K562 (cell line): ENCODE results near the gene ZNF629. TPM values are rescaled to one million over a fixed set of nuclear protein-coding genes. Genes with fewer than 3 reads are reported as not detected.
A peak's percentile ranks its signal among the peaks of the same experiment; 100 is the strongest.

ENCODE experiments used
- ARNT ChIP-seq, 2 experiments: fragments of 450-650 bp; IDR thresholded peaks; 2 replicates each; pipeline ENCODE4 v1.6.1; 2016; ENCODE audit warnings: mild to moderate bottlenecking in 1 of 2
- BACH1 ChIP-seq: fragments of 200-800 bp; sonication (Bioruptor generic); IDR thresholded peaks from 2 replicates; pipeline ENCODE4 v1.6.1; 2016; ENCODE audit warnings: missing genetic modification characterization, missing compliant biosample characterization
- CLOCK ChIP-seq: fragments of 250-450 bp; sonication (Bioruptor Pico); IDR thresholded peaks from 2 replicates; pipeline ENCODE4 v1.4.0; 2020; ENCODE audit warnings: mild to moderate bottlenecking, moderate library complexity, borderline replicate concordance
- COPS2 ChIP-seq: fragments of 450-650 bp; conservative IDR thresholded peaks from 2 replicates; pipeline ENCODE4 v1.6.1; 2016; ENCODE audit warnings: mild to moderate bottlenecking, moderate library complexity
- CTCF ChIP-seq, 3 experiments: IDR thresholded peaks in 2 of 3; conservative IDR thresholded peaks in 1 of 3; 2 replicates each; pipeline ENCODE4 v1.5.1; 2011 to 2012; ENCODE audit warnings: low read length in 3 of 3, mild to moderate bottlenecking in 3 of 3, control low read depth in 2 of 3, improper control_type of control experiment in 1 of 3, inconsistent platforms in 1 of 3, low read depth in 1 of 3, mixed read lengths in 1 of 3, moderate library complexity in 1 of 3; ENCODE audit not compliant: insufficient read depth in 2 of 3
- HINFP ChIP-seq: fragments of 450-650 bp; conservative IDR thresholded peaks from 2 replicates; pipeline ENCODE4 v1.6.1; 2016; ENCODE audit warnings: missing genetic modification characterization, low read depth, mild to moderate bottlenecking, control low read depth, missing compliant biosample characterization
- KAT7 ChIP-seq: sonication (generic); formaldehyde crosslinking; IDR thresholded peaks from 2 replicates; pipeline ENCODE4 v1.8.0; 2022; ENCODE audit warnings: missing genetic modification reagents, mild to moderate bottlenecking, borderline replicate concordance
- MAX ChIP-seq: sonication (generic); formaldehyde crosslinking; IDR thresholded peaks from 2 replicates; pipeline ENCODE4 v1.9.0; 2022; ENCODE audit warnings: mild to moderate bottlenecking, missing genetic modification reagents
- MBD2 ChIP-seq: sonication (generic); IDR thresholded peaks from 2 replicates; pipeline ENCODE4 v1.6.1; 2016; ENCODE audit warnings: low read depth, borderline replicate concordance
- NFXL1 ChIP-seq: fragments of 450-650 bp; formaldehyde crosslinking; IDR thresholded peaks from 2 replicates; pipeline ENCODE4 v1.4.0; 2021; ENCODE audit warnings: mild to moderate bottlenecking
- SRSF3 ChIP-seq: fragments of 200-400 bp; formaldehyde crosslinking; IDR thresholded peaks from 2 replicates; pipeline ENCODE4 v1.6.1; 2016; ENCODE audit warnings: mild to moderate bottlenecking, low read length, moderate library complexity; ENCODE audit not compliant: insufficient read depth
- TBP ChIP-seq: optimal IDR thresholded peaks from 2 replicates; pipeline ENCODE3; 2011; ENCODE audit warnings: low read depth, low read length, improper control_type of control experiment
- ZFP91 ChIP-seq: sonication (generic); formaldehyde crosslinking; IDR thresholded peaks from 2 replicates; pipeline ENCODE4 v1.8.0; 2022; ENCODE audit warnings: mild to moderate bottlenecking, missing genetic modification reagents
- ZNF121 ChIP-seq: sonication (generic); formaldehyde crosslinking; conservative IDR thresholded peaks from 2 replicates; pipeline ENCODE4 v1.8.0; 2022; ENCODE audit warnings: missing genetic modification reagents
- ZNF165 ChIP-seq: fragments of 250-450 bp; sonication (Bioruptor Pico); IDR thresholded peaks from 2 replicates; pipeline ENCODE4 v1.4.0; 2020; ENCODE audit warnings: borderline replicate concordance
- ZNF175 ChIP-seq: fragments of 200-800 bp; sonication (Bioruptor generic); IDR thresholded peaks from 2 replicates; pipeline ENCODE4 v1.6.1; 2016; ENCODE audit warnings: low read depth, mild to moderate bottlenecking, missing genetic modification characterization, missing compliant biosample characterization
- ZNF512 ChIP-seq: IDR thresholded peaks from 2 replicates; pipeline ENCODE4 v1.6.1; 2016; ENCODE audit warnings: missing genetic modification characterization, missing compliant biosample characterization
- ZNF77 ChIP-seq: fragments of 250-450 bp; sonication (Bioruptor Pico); IDR thresholded peaks from 2 replicates; pipeline ENCODE4 v1.5.0; 2020
- polyA plus RNA-seq, 8 experiments: library from polyadenylated mRNA; depleted of rRNA in 4 of 8; stranded (reverse) in 5 of 8; unstranded in 3 of 8; fragments of >200 nt; fragmentation: Nextera tagmentation in 2 of 8; fragmentation: Illumina TruSeq in 1 of 8; extraction: Ambion mirVana in 2 of 8; extraction: Trizol in 1 of 8; gene quantifications; 2 replicates each; pipeline versions ENCODE4 v1.2.1 to v1.2.3, GENCODE V29; 2011 to 2014; ENCODE audit warnings: inconsistent platforms in 1 of 8, missing spikeins in 1 of 8
- total RNA-seq, 7 experiments: library from RNA; depleted of rRNA in 6 of 7; stranded (reverse); fragments of >200 nt in 6 of 7; fragmentation: Illumina TruSeq in 2 of 7; extraction: Trizol in 2 of 7; gene quantifications; 2 replicates each; pipeline versions ENCODE4 v1.2.1 to v1.2.3, GENCODE V29; 2011 to 2021; ENCODE audit warnings: low replicate concordance in 1 of 7

Gene ZNF629
- total and polyA plus RNA-seq, 9 of the 15 experiments (the other 6 are each of a cell fraction or from before 2014, with no cell fraction given) = 0.44 to 18.8 (median 7.4) TPM

- no peak for TF ChIP-seq ZNF165 (CRISPR knock-in tag)
- no peak for TF ChIP-seq ZFP91 (CRISPR knock-in tag)
- TF ChIP-seq COPS2 = no peak
- peak; percentile 57 for TF ChIP-seq TBP
- TF ChIP-seq ARNT (IDR thresholded peaks at IDR 0.05) = no peak
- no peak for TF ChIP-seq NFXL1 (CRISPR knock-in tag)
- TF ChIP-seq HINFP (tag) = 0 out of 2 replicates have a peak, but pooled peaks have one; percentile 25
- TF ChIP-seq ZNF121 (CRISPR knock-in tag) = no peak
- TF ChIP-seq SRSF3 = no peak
- TF ChIP-seq ZNF175 (CRISPR knock-in tag) = no peak
- TF ChIP-seq KAT7 (CRISPR knock-in tag) = 0 out of 2 replicates have a peak, but pooled peaks have one; percentile 73
- TF ChIP-seq ZNF77 = no peak
- no peak for TF ChIP-seq CLOCK (CRISPR knock-in tag)
- TF ChIP-seq MBD2 = no peak
- no peak for TF ChIP-seq BACH1
- no peak for TF ChIP-seq ZNF512 (tag)
- TF ChIP-seq MAX = no peak
- TF ChIP-seq CTCF (IDR thresholded peaks at IDR 0.05 in 2 of 3, conservative IDR thresholded peaks at IDR 0.05 in 1 of 3; ENCODE audit: insufficient read depth in 2 of 3, low read depth in 1 of 3, low read length in 3 of 3) = no peak
These were observed at the start of gene ZNF629 (continued) for GRCh38 chr16:30786936-30787612.
